HG02885 (cell line): Measurements from ENCODE around the gene CSHL1.
A peak's percentile ranks its signal among the peaks of the same experiment; 100 is the strongest.

ENCODE experiments used
- ATAC-seq: cut with Tn5 transposase; IDR thresholded peaks from one replicate; pipeline ENCODE4 v1.9.1; 2021; ENCODE audit warnings: mild to moderate bottlenecking; ENCODE audit not compliant: unreplicated experiment, poor library complexity

Gene CSHL1

DNA sequence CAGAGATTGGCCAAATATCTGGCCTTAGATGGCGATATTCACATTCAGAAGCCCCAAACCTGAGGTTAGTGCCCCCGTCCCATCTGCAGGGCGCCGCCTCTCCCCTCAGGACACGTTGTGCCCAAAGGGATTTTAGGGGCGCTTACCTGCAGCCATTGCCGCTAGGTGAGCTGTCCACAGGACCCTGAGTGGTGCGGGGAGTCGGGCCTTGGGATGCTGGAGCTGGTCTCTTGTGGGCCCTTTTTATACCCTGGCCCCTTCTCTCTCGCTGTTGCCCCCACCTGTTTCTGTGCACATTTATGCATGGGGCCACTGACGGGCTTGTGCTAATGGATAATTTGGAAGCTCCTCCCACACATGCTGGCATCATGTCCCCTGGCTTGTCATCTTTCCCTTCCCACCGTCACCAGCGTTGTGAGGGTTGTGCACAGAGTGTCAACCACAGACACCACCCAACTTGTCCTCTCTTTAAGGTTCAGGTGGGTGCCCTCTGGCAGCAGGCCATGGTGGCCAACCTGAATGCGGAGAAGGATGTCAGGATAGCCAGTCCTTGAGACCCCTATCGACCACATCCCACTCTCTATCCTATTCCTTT lies at the start of gene CSHL1:
Gene CSHL1 (minus strand): TSS at position 218 of the 595 bp plus-strand sequence. CDS start 62 bp downstream, at position 156.
- no peak for ATAC-seq

DNA sequence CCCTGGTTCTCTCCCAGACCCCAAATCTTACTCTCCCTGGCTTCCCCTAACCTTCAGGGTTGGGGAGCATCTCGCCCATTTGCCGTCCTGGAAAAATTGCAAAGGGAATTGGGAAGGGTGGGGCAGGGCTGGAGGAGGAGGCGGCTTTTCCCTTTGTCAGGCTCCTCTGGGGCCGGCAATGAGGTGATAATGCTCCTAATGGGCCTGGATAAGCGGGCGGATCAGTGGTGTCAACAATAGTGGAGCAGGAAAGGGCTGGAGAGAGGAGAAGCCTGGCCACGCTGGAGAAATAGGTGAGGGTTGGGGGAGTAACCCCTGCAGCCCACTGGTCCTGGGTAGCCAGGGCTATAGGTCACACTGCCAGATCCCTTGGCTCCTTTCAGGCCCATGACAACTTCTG lies 49.4 kb upstream of the CSHL1 start:
- no peak for ATAC-seq

DNA sequence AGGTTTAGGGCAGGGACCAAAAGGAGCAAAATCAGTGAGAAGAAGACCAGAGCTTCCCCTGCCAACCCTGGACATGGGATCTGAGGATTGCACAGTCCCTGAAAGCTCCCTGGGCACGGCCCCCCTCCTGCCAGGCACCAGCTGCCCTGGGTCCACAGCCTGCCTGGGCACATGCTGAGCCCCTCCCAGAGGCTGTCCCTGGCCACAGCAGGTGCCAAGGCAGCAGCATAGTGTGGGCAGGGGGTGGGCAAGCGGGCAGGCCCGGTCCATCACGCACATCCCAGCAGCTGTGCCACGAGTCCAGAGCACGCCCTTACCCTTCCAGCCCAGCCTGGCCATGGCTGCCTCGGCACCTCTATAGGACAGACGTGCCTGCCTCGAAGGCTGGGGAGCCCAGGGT lies 48.9 kb upstream of the CSHL1 start:
- no peak for ATAC-seq

DNA sequence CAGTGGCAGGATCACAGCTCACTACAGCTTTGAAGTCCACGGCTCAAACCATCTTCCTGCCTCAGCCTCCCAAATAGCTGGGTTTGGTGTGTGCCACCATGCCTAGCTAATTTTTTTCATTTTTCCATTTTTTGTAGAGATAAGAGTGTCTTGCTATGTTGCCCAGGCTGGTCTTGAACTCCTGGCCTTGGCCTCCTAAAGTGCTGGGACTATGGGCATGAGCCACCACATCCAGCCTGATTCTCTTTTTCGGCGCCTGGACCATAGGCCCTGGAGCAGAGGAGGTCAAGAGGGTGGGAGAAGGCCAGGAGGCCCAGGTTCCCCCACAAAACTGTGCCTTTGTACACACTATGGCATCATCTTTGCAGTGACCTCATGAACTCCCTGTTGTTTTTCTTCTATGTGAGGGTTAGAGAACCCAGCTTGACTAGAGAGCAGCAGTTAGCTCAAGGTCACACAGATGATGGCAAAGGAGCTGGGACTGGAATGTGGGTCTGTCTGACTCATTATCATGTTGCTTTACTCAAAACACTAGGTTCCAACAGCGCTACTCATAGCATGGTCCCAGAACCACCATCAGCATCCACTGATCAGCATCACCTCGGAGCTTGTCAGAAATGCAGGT lies 45.4 kb upstream of the CSHL1 start:
- no peak for ATAC-seq

DNA sequence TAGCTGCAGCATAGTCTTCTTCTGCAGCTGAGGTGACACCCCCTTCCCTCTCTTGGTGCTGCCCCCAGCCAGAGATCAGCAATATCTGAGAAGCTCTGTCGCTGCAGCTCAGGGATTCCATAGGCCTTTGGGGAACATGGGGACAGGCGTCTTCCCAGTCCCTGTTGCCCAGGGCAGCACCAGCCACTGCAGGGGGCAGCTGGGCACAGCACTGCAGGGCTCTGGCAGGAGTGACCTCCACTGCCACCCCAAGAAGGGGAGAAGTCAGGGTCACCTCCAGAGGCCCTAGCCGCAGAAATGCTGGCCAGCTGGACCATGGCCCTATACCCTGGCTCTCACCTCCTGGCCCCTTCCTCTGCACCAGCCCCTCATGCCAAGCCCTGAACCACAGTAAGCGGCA lies 44.7 kb upstream of the CSHL1 start:
- no peak for ATAC-seq

DNA sequence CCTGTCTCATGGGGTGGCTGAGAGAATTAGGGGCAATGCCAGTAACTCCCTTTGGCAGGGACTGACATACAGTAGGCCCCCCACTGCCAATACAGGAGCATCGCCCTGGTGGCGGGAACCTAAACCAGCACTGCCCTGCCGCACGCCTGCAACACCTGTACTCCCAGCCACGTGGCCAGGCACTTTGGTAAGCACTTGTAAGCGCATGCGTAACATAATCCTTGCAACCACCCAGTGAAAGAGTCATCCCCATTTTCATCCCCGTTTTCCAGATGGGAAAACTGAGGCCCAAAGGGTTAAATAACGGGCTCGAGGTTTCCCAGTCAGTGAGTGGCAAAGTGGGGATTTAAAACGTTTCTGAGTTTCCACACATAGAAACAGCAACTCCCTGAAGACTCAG lies 44.2 kb upstream of the CSHL1 start:
- no peak for ATAC-seq

DNA sequence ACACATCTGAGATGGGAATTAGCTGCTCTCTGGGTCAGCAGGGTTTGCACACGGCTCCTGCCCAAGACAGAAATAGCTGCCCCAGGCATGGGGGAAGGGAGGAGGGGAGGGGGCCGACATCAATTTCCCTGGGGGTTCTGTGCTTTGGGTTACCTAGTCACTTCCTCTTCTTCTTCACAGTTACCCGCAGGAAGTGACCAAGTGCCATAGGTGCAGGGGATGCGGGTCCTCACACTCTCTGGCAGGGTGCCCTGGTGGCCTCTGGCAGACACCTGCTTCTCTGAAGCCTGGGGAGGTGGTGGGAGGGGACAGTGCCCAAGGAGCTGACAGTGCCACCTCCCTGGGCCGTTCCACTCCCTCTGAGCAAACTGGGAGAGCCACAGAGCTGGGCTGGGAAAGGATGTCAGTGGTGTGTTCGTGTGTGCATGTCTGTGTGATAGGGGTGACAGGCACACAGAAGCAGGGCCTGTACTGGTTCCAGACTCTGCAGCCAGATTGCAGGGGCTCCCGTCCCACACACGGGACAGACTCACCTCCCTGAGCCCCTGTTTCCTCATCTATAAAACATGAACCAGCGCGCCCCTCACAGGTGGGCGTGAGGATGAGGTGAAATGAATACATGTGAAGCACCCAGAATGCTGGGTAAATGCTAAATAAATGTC lies 43.5 kb upstream of the CSHL1 start:
- ATAC-seq: no peak

DNA sequence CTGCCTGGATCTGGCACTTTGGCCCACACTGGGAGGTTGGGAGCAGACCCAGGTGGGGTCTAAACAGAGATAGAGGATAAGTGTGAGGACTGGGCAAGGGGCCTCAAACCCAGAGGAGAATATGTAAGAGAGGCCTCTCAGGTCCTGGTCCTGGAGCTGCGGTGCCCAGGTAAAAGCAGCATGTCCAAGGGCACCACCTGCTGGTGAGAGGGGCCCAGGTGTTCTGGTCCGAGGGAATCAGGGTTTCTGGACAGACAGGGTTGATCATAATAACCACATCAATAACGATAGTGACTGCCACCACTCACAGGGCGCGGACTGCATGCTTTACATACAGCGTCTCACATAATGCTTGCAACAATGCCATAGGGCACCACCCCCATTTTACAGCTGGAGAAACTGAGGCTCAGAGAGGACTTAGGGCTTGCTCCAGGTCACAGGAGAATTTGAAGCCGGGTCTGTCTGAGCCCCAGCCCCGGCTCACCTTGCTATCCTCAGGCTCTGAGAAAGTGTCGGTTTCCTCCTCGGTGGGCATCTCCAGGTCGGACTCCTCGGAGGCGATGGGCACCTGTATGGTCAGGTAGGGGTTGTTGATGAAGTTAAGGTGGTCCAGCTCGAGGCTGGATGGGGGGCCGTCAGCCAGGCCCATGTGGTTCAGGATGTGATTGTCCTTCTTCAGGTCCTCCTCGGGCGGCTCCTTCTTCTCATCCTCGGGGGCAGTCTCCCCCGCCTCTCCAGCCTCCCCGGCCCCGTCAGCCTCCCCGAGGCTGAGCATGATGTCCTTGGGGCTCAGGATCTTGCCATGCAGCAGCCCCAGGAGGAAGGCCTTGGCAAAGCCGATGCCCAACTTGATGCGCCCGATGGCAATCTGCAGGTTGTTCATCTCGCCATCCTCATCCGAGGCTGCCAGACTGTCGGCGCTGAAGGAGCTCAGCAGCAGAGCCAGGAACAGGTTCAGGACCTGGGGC lies 40.2 kb upstream of the CSHL1 start:
- ATAC-seq: no peak

DNA sequence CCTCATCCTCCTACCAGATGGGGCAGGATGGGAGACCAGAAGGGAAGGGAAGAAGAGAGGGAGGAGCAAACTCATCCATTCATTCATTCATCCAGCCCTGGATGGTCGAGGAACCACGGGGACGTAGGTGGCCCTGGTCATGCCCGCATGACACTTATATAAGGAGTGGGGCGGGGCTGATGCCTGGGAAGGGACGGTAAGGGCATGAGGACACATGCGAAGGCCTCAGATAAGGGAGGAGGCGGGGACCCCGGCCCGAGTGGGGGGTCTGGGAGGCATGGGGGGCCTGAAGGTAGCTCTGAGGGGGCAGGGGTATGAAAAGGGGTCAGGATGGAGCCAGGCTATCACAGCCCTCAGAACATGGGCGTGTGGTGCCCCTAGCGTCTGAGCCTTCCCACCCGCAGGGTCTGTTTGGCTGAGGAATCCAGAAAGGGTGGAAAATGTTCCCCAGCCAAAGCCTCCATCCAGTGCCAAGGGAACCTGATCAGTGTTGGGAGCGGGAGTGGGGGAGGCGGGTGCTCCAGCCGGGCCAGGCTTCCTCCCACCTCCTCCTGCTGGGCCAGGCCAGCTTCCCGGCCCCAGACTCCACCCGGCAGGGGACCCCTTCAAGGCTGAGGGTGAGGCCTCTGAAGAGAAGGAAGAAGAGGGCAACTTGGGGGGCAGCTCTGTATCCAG lies 38.7 kb upstream of the CSHL1 start:
- ATAC-seq: no peak

DNA sequence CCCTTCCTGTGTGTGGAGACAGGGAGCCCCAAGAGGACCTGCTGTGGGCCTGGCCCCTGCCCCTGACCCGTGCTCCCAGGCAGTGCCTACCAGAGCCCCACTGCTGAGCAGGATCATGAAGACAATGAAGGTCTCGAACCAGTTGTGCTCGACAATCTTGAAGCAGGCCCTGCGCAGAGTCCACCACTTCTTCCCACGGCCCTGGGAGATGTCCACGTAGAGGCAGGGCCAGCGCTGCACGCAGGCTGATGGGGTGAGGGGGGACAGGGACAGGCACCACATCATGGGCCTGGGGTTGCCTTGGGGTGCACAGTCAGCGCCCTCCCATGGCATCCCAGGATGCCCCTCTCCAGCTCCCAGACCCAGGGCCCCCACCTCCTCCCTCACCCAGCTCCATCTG lies 37.5 kb upstream of the CSHL1 start:
- no peak for ATAC-seq

DNA sequence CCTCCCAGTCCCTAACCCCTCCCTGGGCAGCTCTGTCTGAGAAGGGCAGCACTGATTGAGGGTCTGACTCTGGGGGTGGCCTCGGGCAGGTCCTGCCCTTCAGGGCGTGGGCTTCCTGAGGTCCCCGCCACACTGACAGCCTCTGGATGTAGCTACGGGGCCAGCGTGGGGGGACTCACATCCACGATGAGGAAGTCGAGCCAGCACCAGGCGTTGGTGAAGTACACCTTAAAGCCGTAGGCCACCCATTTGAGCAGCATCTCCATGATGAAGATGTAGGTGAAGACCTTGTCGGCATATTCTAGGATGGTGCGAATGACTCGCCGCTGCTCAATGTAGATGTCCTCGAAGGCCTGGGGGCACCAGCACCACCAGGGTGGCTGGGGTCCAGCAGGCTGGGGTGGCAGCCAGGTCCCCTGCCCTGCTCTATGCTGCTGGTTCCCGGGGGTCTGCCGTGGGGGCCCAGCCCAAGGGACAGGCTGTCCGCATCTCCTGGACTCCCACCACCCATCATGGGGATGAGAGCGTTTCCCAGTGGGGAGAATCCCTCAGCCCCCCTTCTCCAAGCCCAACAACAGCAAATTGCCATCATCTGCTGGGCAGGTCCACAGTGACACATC lies 36.8 kb upstream of the CSHL1 start:
- ATAC-seq: no peak

DNA sequence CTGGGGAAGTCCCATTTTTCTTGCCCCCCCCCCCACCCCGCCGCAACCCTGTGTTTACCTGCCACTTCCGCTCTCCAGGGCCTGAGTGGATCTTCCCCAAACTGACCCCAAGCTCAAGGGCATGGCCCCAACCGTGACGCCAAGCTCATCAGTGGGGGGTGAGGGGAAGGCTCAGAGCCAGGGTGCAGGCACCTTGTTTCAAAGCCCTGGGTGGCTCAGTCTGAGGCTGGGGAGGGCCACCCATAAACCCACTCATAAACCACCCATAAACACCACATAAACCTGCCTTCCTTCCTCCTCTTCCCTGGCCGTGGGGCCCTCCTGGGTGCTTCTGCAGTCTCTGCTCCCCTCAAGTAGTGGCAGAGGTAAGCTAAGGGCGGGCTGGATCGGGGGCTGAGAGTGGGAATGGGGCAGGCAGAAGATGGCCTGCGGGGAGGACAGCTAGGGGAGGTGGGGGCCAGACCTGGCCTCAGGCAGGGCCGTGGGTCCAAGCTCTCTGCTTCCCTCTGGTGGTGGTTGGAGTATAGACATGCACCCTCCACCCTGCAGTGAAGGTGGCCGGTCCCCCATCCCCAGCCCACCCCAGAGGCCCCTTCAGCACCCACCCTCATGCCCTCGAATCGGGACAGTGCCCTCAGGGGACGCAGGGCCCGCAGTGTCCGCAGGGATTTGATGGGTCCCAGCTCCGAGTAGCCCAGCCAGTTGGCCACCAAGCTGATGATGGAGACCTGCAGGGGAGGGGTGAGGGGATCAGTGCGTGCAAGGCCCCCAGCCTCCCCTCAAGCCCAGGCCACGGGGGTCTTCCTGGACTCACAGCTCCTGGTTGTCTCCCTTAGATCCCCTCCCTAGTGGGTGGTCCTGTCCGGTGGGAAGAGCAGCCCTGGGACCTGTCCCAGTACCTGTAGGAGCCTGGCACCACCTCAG lies 35.6 kb upstream of the CSHL1 start:
- ATAC-seq: peak; percentile 71

DNA sequence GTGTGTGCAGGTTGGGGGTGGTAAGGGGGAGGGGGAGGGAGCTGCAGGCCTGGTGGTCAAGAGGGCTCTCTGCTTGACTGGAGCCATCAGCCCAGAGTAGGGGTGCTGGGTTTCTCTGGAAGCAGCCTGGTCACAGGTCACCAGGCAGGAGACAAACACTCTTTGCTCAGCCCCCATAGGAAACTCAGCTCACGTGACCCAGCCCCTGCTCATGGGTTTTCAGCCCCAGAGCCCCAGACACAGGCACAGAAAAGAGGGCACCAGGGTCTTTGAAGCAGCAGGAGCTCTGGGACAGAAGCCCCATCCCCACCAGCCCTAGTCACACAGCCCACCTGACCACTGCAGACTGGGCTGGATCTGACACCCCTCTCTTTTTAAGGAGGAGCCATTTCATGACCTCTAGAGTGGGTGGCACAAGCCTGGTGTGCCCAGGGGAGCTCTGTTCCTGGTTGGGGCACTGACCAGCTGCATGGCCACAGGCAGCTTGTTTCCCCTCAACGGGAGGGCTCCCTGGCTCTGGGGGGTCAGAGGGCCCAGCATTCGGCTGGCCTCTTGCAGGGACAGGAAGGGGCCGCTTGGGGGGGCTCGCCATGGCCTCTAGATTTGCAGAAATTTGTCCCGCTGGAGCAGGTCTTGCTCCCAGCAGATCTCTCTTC lies 34.9 kb upstream of the CSHL1 start:
- peak; percentile 39 for ATAC-seq

DNA sequence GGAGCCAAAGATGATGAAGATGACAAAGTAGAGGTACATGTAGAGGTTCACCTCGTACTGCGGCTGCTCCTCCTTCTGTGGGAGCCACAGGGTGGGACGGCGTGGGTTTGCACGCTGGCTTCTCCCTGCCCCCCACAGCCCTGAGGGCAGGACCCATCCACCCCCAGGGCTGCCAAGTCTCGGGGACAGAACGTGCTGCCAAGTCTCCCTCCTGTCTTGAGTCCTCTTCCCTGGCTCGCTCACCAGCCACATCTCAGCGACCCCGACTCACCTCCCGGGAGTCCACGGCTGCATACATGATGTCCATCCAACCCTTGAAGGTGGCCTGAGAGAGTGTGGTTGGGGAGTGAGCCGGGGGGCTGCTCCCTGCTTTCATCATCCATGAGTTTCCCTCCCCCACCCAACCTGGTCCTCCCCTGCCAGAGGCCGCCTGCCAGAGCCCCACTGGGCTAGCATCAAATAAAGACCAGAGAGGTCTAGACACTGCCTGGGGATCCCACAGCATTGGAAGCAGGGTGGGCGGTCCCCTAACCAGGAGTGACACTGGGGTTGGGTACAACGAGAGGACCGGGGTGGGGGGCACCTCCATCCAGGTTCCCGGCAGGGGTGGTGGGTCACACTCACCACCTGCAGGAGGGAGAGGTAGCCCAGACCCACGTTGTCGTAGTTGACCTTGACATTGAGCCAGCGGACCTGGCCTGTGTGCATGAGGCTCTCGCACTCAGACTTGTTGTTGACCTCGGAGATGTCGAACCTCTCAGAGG lies 33.9 kb upstream of the CSHL1 start:
- ATAC-seq: no peak

DNA sequence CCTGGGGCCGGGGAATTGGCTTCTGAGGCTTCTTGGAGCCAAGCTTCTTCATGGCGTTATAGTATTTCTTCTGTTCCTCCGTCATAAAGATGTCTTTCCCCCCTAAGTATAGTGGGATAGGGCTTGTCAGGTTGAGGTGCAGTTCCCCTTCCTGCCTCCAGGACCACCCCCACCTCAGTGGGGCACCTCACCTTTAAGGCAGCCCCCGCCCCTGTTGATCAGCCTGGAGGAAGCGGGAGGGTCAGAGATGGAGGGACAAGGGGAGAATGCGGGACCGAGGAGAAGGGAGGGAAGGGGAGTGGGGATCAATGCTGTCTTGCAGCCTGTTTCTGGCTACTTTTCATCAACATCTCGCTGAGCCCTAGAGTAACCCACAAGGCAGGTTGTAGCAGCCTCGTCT lies 32.7 kb upstream of the CSHL1 start:
- no peak for ATAC-seq

DNA sequence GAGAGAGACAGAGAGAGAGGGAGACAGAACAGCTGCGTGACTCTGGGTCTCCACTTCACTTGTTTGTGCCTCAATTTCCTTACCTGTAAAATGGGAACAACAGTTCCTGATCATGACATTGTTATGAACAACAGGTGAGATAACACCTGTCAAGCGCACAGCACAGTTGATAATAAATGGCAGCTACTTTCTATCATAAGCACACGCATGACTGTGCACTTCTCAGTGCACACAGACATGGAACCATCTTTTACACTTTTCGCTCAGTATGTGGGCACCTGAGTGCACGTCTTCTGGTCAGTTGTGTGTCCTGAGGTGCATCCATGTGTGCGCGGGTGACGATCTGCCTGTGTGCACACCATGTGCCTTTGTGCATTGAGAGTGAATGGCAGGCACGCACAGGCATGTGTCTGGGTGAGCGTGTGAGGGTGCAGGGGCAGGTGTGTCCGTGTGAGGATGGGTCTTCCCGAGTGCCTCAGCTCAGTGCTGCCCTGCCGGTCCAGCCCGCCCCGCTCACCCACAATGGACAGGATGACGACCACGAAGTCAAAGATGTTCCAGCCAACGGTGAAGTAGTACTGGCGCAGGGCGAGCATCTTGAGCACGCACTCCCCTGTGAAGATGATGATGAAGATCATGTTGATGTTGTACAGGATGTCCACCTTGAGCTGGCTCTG lies 31.4 kb upstream of the CSHL1 start:
- no peak for ATAC-seq

DNA sequence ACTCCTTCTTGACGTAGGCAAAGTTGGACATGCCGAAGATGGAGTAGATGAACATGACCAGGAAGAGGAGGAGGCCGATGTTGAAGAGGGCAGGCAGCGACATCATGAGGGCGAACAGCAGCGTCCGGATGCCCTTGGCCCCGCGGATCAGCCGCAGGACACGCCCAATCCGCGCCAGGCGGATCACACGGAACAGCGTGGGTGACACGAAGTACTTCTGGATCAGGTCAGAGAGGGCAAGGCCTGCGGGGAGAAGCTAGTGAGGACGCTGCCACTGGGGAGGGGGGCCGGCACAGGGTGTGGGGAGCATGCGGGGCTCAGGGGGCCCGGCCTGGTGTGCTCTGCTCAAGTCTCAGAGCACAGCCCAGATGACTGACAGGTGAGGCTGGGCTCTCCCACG lies 30.7 kb upstream of the CSHL1 start:
- no peak for ATAC-seq
